Coronary artery (tissue), 2 donors: ENCODE data around the gene ITSN1.

Experiments used
- DNase-seq: peaks from one replicate; pipeline ENCODE4 v3.0.0-alpha.2; 2017; ENCODE audit warnings: low spot score
- H3K27ac ChIP-seq, 2 donors: fragments of 200-600 bp; sonication (generic); one replicate each; pipeline ENCODE4 v1.5.1; 2016 to 2019
- H3K4me3 ChIP-seq: fragments of 200-600 bp; sonication (generic); 2 replicates; pipeline ENCODE4 v1.5.1; 2016; ENCODE audit warnings: mild to moderate bottlenecking, moderate library complexity
- CTCF ChIP-seq: fragments of 200-600 bp; sonication (generic); IDR thresholded peaks from one replicate; pipeline ENCODE4 v1.5.1; 2019; ENCODE audit warnings: antibody characterized with exemption

The ITSN1 gene

DNA sequence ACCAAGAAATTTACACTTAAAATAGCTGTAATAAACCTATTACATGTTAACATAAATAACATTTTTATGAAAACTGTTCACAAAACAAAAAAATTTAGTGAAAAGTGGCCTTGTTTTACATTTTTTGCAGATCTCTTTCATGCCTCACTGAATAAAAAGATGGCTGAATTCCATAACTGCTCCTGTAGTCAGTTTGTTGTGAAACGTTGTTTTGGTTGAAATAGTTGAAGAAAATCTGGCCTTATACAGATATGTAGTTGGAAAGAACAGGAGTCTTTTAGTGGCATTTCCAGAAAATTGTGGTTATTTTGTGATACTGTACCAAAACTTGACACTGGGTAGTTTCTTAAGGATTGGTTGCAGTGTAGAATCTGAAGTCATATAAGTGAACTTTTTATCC is 18.1 kb downstream of the ITSN1 start:
- no peak for TF ChIP-seq CTCF
- no peak for DNase-seq
- H3K4me3 ChIP-seq, result no peak overlapping the region
- peak overlapping the region in 1 of 2 donors; percentile 63 for H3K27ac ChIP-seq

DNA sequence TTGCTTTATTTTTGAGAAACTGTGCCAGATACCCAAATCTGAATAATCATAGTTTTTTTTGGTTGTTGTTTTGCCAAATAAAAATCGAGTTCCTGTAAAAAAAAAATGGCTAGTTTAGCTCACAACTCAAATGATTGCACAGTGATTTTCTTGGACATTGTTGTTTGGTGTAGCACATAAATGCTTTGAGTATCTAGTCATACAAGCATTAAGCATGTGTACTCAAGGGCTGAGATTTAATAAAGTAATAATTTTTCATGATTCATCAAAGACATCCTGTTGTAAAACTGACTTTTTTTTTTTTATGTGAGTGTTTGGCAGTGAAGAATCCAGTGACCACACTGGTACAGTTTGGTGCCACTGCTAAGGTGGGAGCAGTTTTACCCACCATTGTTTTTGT is 18.8 kb downstream of the ITSN1 start:
- no peak for TF ChIP-seq CTCF
- H3K4me3 ChIP-seq, result no peak overlapping the region
- no peak for DNase-seq
- H3K27ac ChIP-seq, result no peak overlapping the region

DNA sequence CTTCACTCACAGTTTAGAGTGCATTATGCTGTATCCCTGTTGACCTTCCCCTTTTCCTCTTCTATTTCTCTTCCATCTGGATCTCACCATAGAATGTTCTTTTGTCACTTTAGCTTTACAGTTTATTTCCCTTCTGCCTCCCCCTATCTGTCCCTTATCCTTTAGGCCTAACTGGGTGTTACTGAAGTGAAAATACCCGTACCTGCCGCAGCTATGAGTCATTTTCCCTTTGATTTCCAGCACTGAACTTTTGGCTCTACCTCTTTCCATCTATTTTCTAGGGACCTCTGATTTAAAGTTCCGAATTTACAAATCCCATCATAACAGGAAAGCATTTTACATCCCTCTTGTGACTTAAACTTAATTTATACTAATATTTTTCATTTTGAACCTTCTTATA is 19.7 kb downstream of the ITSN1 start:
- Histone ChIP-seq H3K4me3 (no peak overlapping the region), H3K27ac (no peak overlapping the region)
- no peak for DNase-seq
- no peak for TF ChIP-seq CTCF

DNA sequence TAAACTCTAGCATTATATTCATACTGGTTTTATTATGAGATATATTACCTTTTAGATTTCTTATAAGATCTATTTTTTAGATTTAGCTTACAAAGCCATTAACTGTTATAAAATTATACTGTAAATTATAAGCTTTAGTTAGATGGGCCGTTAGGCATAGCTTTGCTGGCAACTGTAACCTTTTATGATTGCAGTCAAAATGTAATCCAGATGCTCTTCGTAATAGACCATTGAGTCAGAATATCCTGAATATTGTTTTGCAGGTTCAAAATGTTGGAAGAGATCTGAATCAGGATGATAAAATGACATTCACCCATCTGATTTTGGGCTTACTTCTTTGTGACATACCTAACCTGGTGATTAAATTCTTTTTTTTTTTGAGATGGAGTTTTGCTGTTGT is 20.9 kb downstream of the ITSN1 start:
- Histone ChIP-seq H3K27ac (no peak overlapping the region), H3K4me3 (no peak overlapping the region)
- DNase-seq, result no peak
- no peak for TF ChIP-seq CTCF

DNA sequence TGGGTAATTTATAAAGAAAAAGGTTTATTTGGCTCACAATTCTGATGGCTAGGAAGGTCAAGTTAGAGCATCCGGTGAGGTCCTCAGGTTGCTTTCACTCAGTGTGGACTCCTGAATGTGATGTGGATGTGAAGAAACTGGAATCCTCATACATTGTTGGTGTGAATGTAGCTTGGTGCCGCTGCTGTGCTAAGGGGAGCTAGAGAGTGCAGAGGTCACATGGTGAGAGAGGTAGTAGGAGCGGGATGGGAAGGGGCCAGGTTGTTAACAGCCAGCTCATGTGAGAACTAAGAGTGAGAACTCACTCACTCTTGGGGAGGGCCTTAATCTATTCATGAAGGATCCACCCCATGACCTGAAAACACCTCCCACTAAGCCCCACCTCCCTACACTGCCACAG is 21.8 kb downstream of the ITSN1 start:
- Histone ChIP-seq H3K4me3 (no peak overlapping the region), H3K27ac (no peak overlapping the region)
- no peak for TF ChIP-seq CTCF
- DNase-seq, result no peak

- H3K4me3 ChIP-seq, result no peak overlapping the region
- no peak for TF ChIP-seq CTCF
- H3K27ac ChIP-seq, result no peak overlapping the region
- DNase-seq, result no peak
Observed at GRCh38 chr21:33666153-33666552, 23.9 kb downstream of the ITSN1 start.

GRCh38 chr21:33667636-33668035 is 25.3 kb downstream of the ITSN1 start:
- H3K27ac ChIP-seq, result no peak overlapping the region
- TF ChIP-seq CTCF, result no peak
- DNase-seq, result no peak
- no peak overlapping the region for H3K4me3 ChIP-seq
